GM12874 (cell line): ENCODE measurements around the gene IL13RA1.

Source experiments
- CTCF ChIP-seq: IDR thresholded peaks from 2 replicates; pipeline ENCODE4 v1.5.1; 2011; ENCODE audit warnings: low read depth, mild to moderate bottlenecking, control low read depth, low read length, moderate library complexity; ENCODE audit not compliant: insufficient read depth

IL13RA1 gene

GRCh38 chrX:118726887-118727685 is at the start of gene IL13RA1:
Gene IL13RA1, plus strand, starts transcription at chrX:118727606. Its CDS starts 33 bp downstream, at chrX:118727639.
- no peak for TF ChIP-seq CTCF

- TF ChIP-seq CTCF = no peak
Measured at GRCh38 chrX:118679290-118679689, 48.1 kb upstream of the IL13RA1 start.

GRCh38 chrX:118682258-118683014 is 45.0 kb upstream of the IL13RA1 start:
- no peak for TF ChIP-seq CTCF

GRCh38 chrX:118685393-118685792 is 42.0 kb upstream of the IL13RA1 start:
- TF ChIP-seq CTCF = no peak

GRCh38 chrX:118688935-118689334 is 38.5 kb upstream of the IL13RA1 start:
- TF ChIP-seq CTCF = no peak

GRCh38 chrX:118693843-118694242 is 33.6 kb upstream of the IL13RA1 start:
- no peak for TF ChIP-seq CTCF

- TF ChIP-seq CTCF = no peak
Measured at GRCh38 chrX:118694638-118695037, 32.8 kb upstream of the IL13RA1 start.
